Pancreas (tissue), 10 donors: ENCODE measurements around the gene TMEM63C. TPM values are rescaled to one million over a fixed set of nuclear protein-coding genes. Genes with fewer than 3 reads are reported as not detected.

Experiments
- ATAC-seq, 4 donors: fragments of 200-7000 bp; cut with Tn5 transposase; one replicate each; pipeline versions ENCODE4 v1.8.0 to v1.9.1; 2020; ENCODE audit warnings: mild to moderate bottlenecking in 4 of 4, moderate library complexity in 4 of 4
- DNase-seq, 6 donors: peaks; one replicate each; pipeline ENCODE4 v3.0.0-alpha.2; 2020
- FAIRE-seq: peaks from 2 replicates; lab custom pipeline; 2012; peaks lifted over from hg19 to GRCh38; lab: Jason Lieb, UNC
- H3K27ac ChIP-seq, 4 donors: fragments of 200-600 bp; sonication (generic); 1 replicate in 3 of 4; 2 replicates in 1 of 4; pipeline versions ENCODE4 v1.5.0 to v1.8.0; 2020
- H3K27me3 ChIP-seq, 4 donors: fragments of 200-600 bp; one replicate each; pipeline ENCODE4 v1.8.0; 2021
- H3K36me3 ChIP-seq, 3 donors: fragments of 200-600 bp; sonication (generic) in 1 of 3; one replicate each; pipeline versions ENCODE4 v1.5.0 to v1.8.0; 2020 to 2021
- H3K4me1 ChIP-seq, 3 donors: fragments of 200-600 bp; one replicate each; pipeline ENCODE4 v1.8.0; 2021
- H3K4me3 ChIP-seq, 4 donors: fragments of 200-600 bp; sonication (generic) in 2 of 4; one replicate each; pipeline versions ENCODE4 v1.5.0 to v1.8.0; 2020 to 2021
- H3K9me3 ChIP-seq, 4 donors: fragments of 200-600 bp; one replicate each; pipeline ENCODE4 v1.8.0; 2021
- WGBS, 2 donors: extraction: QIAGEN DNeasy Blood & Tissue Kit; methylation state at CpG; one replicate each; pipeline ENCODE4 v1.1.7; 2013; 5-methylcytosine and 5-hydroxymethylcytosine counted together
- intact Hi-C, 3 donors: fragments of 100-400 bp; cut with DNase I; formaldehyde crosslinking; loops; one replicate each; pipeline versions ENCODE4 v1.11.1 to v1.14.2; 2022
- polyA plus RNA-seq, 2 donors: library from polyadenylated mRNA; stranded (reverse); fragments of 200-250 nt; gene quantifications; one replicate each; pipeline ENCODE4 v1.2.3, GENCODE V29; 2013
- total RNA-seq, 6 donors: library from RNA; stranded (reverse); fragmentation: NEBNext Ultra II Directional in 4 of 6; extraction: Animal tissue kit (Norgen Biotek cat#: 25700) in 4 of 6; gene quantifications; one replicate each; pipeline versions ENCODE4 v1.2.1 to v1.2.4, GENCODE V29; 2021 to 2023
- TF ChIP-seq, protein P1 (sequence below), 4 donors: fragments of 200-600 bp; sonication (generic) in 3 of 4; IDR thresholded peaks; one replicate each; pipeline versions ENCODE4 v1.5.0 to v1.8.0; 2021; ENCODE audit warnings: antibody characterized with exemption in 4 of 4
- donor health status: healthy with polysubstance abuse.
- donor health status: DM: no; HTN: no; CAD: no; lungs with moderate emphysema.
- donor health status: DM: no; HTN: no; CAD: no.
- donor health status: control.
- donor health status: control.
- donor health status: Bipolar disorder and iron deficiency.
- donor health status: DM: yes; HTN: yes; CAD: no.
- donor health status: DM: no; HTN: no; CAD: no.
- donor health status: DM: no; HTN: no; CAD: no.
- donor health status: DM: yes; HTN: yes; CAD: no.

The TMEM63C gene
- total and polyA plus RNA-seq, 8 donors, result 2.8 to 10.6 (median 4.2) TPM

DNA sequence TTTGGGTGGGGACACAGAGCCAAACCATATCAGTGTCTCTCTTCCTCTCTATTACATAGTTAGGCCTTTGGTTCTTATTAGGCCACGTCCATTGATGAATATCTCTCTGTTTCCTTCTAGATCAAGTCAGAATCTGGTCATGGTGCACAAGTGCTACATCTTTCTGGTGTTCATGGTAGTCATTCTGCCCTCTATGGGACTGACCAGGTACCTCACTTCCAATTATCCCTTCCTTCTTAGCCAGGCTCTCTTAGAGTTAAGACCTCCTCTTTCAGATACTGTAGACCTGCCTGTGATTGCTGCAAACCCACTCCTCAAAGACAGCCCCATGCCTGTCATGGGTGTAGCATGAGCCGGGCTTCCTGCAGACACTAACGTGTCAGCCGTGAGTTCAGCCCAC lies 64.2 kb downstream of the TMEM63C start:
- TF ChIP-seq, protein P1, sequence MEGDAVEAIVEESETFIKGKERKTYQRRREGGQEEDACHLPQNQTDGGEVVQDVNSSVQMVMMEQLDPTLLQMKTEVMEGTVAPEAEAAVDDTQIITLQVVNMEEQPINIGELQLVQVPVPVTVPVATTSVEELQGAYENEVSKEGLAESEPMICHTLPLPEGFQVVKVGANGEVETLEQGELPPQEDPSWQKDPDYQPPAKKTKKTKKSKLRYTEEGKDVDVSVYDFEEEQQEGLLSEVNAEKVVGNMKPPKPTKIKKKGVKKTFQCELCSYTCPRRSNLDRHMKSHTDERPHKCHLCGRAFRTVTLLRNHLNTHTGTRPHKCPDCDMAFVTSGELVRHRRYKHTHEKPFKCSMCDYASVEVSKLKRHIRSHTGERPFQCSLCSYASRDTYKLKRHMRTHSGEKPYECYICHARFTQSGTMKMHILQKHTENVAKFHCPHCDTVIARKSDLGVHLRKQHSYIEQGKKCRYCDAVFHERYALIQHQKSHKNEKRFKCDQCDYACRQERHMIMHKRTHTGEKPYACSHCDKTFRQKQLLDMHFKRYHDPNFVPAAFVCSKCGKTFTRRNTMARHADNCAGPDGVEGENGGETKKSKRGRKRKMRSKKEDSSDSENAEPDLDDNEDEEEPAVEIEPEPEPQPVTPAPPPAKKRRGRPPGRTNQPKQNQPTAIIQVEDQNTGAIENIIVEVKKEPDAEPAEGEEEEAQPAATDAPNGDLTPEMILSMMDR (IDR thresholded peaks at IDR 0.05), result no peak
- 77 to 82% methylated on average over 4 of the region's 4 CpGs for WGBS, 2 donors

DNA sequence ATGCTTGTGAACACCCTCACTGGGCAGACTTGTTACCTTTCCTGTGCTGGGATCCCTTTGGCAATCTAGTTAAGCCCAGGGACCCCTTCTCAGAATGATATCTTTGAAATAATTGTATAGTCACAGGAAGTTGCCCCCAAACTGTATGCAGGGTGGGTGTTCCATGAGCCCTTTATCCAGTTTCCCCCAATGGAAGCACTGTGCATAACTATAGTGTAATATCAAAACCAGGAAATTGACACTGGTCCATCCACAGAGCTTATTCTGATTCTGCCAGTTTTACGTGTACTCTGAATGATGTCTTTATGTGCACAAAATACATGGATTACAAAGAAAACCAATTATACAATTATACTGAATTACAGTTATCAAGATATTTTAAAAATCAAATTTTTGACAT lies 65.2 kb downstream of the TMEM63C start:
- Histone ChIP-seq H3K27ac (no peak overlapping the region), H3K9me3 (no peaks in the 10 kb centered on the region), H3K27me3 (no peaks in the 10 kb centered on the region), H3K4me1 (no peaks in the 10 kb centered on the region), H3K4me3 (no peak overlapping the region), H3K36me3 (no peaks in the 10 kb centered on the region)
- WGBS, 2 donors, result 91% methylated on average over 1 of the region's 1 CpG
- DNase-seq, result no peak
- ATAC-seq, result no peak
- TF ChIP-seq, protein P1 (IDR thresholded peaks at IDR 0.05), result no peak
- FAIRE-seq, result no peak
- intact Hi-C loops, result no loop called here

More for the DNA sequence above, 64.2 kb downstream of the TMEM63C start:
- FAIRE-seq, result no peak
- Histone ChIP-seq H3K27me3 (no peaks in the 10 kb centered on the region), H3K27ac (no peak overlapping the region), H3K4me3 (no peak overlapping the region), H3K4me1 (no peaks in the 10 kb centered on the region), H3K36me3 (no peaks in the 10 kb centered on the region), H3K9me3 (no peaks in the 10 kb centered on the region)
- no peak for DNase-seq
- intact Hi-C loops, result no loop called here
- ATAC-seq, result no peak

DNA sequence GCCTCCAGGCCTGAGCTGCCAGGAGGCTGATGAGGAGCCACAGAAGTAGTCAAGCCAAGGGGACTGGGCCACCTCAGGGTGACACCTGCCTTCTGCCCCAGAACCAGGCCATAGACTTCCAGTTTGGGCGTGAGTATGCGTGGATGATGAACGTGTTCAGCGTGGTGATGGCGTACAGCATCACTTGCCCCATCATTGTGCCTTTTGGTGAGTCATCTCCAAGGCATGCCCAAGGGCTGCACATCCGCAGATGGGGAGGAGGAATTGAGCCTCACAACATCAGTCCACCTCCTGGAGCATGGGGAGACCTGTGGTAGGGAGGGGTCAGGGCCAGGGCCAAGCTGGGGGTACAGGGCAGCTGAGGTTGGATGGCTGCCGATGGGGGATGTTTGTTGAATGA lies 67.1 kb downstream of the TMEM63C start:
- no peak for FAIRE-seq
- H3K27me3 ChIP-seq, result no peaks in the 10 kb centered on the region
- H3K27ac ChIP-seq, result no peak overlapping the region
- no peak for DNase-seq
- 90% methylated on average over 7 of the region's 7 CpGs for WGBS, 2 donors
- H3K4me3 ChIP-seq, result no peak overlapping the region
- intact Hi-C loops, result no loop called here
- H3K4me1 ChIP-seq, result no peaks in the 10 kb centered on the region
- H3K9me3 ChIP-seq, result no peaks in the 10 kb centered on the region
- H3K36me3 ChIP-seq, result no peaks in the 10 kb centered on the region
- TF ChIP-seq, protein P1 (IDR thresholded peaks at IDR 0.05), result no peak
- ATAC-seq, result no peak

DNA sequence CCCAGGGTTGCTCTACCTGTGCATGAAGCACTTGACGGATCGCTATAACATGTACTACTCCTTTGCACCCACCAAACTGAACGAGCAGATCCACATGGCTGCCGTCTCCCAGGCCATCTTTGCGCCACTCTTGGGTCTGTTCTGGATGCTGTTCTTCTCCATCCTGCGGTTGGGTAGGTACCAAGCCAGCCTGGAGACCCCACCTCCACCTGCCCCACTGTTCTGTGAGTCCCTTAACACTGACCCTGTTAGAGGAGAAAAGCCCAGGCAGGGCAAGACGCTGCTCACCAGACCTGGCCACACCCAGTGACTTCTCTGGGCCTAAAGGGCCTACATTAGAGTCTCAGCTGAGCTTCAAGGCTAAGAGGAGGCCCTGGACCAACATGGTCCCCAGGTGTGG lies 67.7 kb downstream of the TMEM63C start:
- intact Hi-C loops, result no loop called here
- 84 to 93% methylated on average over 7 of the region's 7 CpGs for WGBS, 2 donors
- DNase-seq (peak in 1 of 6 donors; percentile 11), ATAC-seq (no peak), FAIRE-seq (no peak)
- TF ChIP-seq, protein P1 (IDR thresholded peaks at IDR 0.05), result no peak
- Histone ChIP-seq H3K4me1 (no peaks in the 10 kb centered on the region), H3K27me3 (no peaks in the 10 kb centered on the region), H3K4me3 (no peak overlapping the region), H3K36me3 (no peaks in the 10 kb centered on the region), H3K9me3 (no peaks in the 10 kb centered on the region), H3K27ac (no peak overlapping the region)

DNA sequence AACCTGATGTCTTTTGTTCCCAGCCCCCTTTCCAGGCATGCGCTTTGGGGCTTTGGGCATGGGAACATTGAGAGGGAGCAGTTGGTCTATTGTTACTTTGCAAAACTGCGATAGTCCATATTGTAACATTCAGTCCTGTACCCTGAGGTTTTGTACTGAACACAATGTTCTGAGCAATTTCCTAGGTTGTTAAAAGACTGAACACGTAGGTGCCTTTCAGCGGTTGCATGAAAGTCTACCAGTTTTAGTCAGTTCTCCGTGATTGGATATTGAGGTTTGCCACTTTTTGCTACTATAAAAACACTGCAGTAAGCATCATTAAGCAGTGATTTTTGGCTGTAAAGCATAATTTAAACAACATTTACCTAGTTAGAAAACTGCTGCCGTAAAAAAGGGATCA lies 69.3 kb downstream of the TMEM63C start:
- H3K36me3 ChIP-seq, result no peaks in the 10 kb centered on the region
- FAIRE-seq, result no peak
- 89 to 92% methylated on average over 6 of the region's 6 CpGs for WGBS, 2 donors
- intact Hi-C loops, result no loop called here
- H3K27me3 ChIP-seq, result no peaks in the 10 kb centered on the region
- ATAC-seq, result no peak
- no peaks in the 10 kb centered on the region for H3K9me3 ChIP-seq
- H3K4me1 ChIP-seq, result no peaks in the 10 kb centered on the region
- H3K27ac ChIP-seq, result no peak overlapping the region
- no peak for DNase-seq
- TF ChIP-seq, protein P1 (IDR thresholded peaks at IDR 0.05), result no peak
- no peak overlapping the region for H3K4me3 ChIP-seq
